ENCODE measurements around the gene ABCC10.
A peak's percentile ranks its signal among the peaks of the same experiment; 100 is the strongest.

Gene ABCC10, protein sequence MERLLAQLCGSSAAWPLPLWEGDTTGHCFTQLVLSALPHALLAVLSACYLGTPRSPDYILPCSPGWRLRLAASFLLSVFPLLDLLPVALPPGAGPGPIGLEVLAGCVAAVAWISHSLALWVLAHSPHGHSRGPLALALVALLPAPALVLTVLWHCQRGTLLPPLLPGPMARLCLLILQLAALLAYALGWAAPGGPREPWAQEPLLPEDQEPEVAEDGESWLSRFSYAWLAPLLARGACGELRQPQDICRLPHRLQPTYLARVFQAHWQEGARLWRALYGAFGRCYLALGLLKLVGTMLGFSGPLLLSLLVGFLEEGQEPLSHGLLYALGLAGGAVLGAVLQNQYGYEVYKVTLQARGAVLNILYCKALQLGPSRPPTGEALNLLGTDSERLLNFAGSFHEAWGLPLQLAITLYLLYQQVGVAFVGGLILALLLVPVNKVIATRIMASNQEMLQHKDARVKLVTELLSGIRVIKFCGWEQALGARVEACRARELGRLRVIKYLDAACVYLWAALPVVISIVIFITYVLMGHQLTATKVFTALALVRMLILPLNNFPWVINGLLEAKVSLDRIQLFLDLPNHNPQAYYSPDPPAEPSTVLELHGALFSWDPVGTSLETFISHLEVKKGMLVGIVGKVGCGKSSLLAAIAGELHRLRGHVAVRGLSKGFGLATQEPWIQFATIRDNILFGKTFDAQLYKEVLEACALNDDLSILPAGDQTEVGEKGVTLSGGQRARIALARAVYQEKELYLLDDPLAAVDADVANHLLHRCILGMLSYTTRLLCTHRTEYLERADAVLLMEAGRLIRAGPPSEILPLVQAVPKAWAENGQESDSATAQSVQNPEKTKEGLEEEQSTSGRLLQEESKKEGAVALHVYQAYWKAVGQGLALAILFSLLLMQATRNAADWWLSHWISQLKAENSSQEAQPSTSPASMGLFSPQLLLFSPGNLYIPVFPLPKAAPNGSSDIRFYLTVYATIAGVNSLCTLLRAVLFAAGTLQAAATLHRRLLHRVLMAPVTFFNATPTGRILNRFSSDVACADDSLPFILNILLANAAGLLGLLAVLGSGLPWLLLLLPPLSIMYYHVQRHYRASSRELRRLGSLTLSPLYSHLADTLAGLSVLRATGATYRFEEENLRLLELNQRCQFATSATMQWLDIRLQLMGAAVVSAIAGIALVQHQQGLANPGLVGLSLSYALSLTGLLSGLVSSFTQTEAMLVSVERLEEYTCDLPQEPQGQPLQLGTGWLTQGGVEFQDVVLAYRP (N-terminal part only)

DNA sequence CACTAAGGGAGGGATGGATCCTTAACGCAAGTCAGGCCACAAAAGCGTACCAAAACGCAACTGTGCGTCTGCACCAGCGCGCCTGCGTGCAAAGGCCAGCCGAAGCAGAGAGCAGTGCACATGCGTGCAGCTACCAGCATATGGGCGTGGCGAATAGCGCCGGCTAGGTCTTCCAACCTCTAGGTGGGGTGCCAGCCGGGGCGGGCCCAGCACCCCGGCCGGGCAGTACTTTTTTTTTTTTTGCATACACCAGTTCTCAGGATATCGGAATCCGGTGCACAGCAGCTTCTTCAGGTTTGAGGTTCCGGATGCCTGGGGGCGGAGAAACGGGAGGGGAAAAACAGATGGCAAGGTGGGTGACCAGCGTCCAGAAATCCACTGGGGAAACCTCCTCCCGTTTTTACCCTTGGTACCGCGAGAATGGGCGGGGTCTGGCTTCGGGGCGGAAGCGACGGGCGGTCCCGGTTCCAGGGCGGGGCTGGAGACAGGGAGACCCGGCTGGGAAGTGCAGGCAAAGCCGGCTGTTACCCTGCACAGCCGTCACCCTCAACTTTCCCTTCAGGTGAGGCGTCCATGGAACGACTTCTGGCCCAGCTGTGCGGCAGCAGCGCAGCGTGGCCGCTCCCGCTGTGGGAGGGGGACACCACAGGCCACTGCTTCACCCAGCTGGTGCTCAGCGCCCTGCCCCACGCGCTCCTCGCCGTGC lies at the start of gene ABCC10:
TSS of gene ABCC10 (plus strand) at position 136 of the 706 bp plus-strand sequence. CDS start at position 574, 438 bp downstream.
- TF ChIP-seq GATA3 (IDR thresholded peaks at IDR 0.05; ENCODE audit: low read depth, low read length) (no peak), GATA2 (IDR thresholded peaks at IDR 0.05; ENCODE audit: low read depth, low read length) (no peak)

DNA sequence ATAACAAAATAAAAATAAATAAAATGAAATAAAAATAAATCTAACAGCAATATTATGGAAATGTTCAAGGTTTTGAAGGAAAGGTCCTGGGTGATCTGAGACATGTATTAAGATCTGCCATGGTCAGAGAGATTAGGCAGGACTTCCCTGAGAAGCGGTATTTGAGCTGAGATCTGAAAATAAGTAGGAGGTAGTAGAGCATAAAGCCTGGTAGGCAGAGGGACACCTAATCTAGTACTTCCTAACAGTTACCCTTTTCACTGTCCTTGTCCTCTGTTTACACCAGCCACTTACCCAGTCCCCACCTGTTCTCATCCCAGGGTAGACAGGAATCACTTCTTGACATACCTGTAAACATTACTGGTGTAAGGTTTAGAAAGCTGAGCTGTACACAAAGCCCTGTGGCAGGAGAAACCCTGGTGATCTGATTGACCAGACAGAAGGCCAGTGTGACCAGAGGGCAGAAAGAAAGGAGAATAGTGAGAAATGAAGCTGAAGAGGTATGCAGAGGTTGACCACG lies 49.6 kb upstream of the ABCC10 start:
- TF ChIP-seq GATA3 (IDR thresholded peaks at IDR 0.05; ENCODE audit: low read depth, low read length) (no peak), GATA2 (IDR thresholded peaks at IDR 0.05; ENCODE audit: low read depth, low read length) (no peak)

GRCh38 chr6:43378631-43379030 lies 48.7 kb upstream of the ABCC10 start:
- TF ChIP-seq GATA3 (IDR thresholded peaks at IDR 0.05; ENCODE audit: low read depth, low read length): no peak
- TF ChIP-seq GATA2 (IDR thresholded peaks at IDR 0.05; ENCODE audit: low read depth, low read length): no peak

- TF ChIP-seq GATA2 (IDR thresholded peaks at IDR 0.05; ENCODE audit: low read depth, low read length) (no peak), GATA3 (IDR thresholded peaks at IDR 0.05; ENCODE audit: low read depth, low read length) (no peak)
Measured at GRCh38 chr6:43383021-43383667, 44.2 kb upstream of the ABCC10 start.

DNA sequence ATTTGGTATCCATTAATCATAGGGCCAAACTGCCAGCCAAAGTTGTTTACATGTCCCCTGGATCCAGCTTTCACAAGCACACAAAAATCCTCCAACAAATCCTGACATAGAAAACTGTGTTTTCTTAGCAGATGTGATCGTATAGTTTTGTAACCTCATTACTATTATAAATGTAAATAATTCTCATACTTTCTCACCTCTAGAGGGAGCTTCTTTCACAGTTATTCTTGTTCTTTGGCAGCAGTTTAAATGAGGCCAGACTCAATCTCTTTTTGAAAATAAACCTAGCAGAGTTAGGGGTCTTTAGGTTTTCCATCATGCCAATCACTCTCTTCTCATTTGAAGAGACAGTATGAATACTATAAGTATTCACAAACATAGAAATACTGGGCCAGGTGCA lies 40.8 kb upstream of the ABCC10 start:
- TF ChIP-seq GATA3 (IDR thresholded peaks at IDR 0.05; ENCODE audit: low read depth, low read length) (no peak), GATA2 (IDR thresholded peaks at IDR 0.05; ENCODE audit: low read depth, low read length) (no peak)

GRCh38 chr6:43389730-43390295 lies 37.5 kb upstream of the ABCC10 start:
- TF ChIP-seq GATA2 (IDR thresholded peaks at IDR 0.05; ENCODE audit: low read depth, low read length) (no peak), GATA3 (IDR thresholded peaks at IDR 0.05; ENCODE audit: low read depth, low read length) (no peak)

- TF ChIP-seq GATA2 (IDR thresholded peaks at IDR 0.05; ENCODE audit: low read depth, low read length) (peak; percentile 86), GATA3 (IDR thresholded peaks at IDR 0.05; ENCODE audit: low read depth, low read length) (peak; percentile 58)
Measured at GRCh38 chr6:43391440-43392031, 35.8 kb upstream of the ABCC10 start.

GRCh38 chr6:43393602-43394001 lies 33.7 kb upstream of the ABCC10 start:
- TF ChIP-seq GATA3 (IDR thresholded peaks at IDR 0.05; ENCODE audit: low read depth, low read length) (no peak), GATA2 (IDR thresholded peaks at IDR 0.05; ENCODE audit: low read depth, low read length) (no peak)

GRCh38 chr6:43394982-43395381 lies 32.4 kb upstream of the ABCC10 start:
- TF ChIP-seq GATA3 (IDR thresholded peaks at IDR 0.05; ENCODE audit: low read depth, low read length): no peak
- no peak for TF ChIP-seq GATA2 (IDR thresholded peaks at IDR 0.05; ENCODE audit: low read depth, low read length)

- TF ChIP-seq GATA3 (IDR thresholded peaks at IDR 0.05; ENCODE audit: low read depth, low read length): no peak
- TF ChIP-seq GATA2 (IDR thresholded peaks at IDR 0.05; ENCODE audit: low read depth, low read length): no peak
Measured at GRCh38 chr6:43395776-43396175, 31.6 kb upstream of the ABCC10 start.

DNA sequence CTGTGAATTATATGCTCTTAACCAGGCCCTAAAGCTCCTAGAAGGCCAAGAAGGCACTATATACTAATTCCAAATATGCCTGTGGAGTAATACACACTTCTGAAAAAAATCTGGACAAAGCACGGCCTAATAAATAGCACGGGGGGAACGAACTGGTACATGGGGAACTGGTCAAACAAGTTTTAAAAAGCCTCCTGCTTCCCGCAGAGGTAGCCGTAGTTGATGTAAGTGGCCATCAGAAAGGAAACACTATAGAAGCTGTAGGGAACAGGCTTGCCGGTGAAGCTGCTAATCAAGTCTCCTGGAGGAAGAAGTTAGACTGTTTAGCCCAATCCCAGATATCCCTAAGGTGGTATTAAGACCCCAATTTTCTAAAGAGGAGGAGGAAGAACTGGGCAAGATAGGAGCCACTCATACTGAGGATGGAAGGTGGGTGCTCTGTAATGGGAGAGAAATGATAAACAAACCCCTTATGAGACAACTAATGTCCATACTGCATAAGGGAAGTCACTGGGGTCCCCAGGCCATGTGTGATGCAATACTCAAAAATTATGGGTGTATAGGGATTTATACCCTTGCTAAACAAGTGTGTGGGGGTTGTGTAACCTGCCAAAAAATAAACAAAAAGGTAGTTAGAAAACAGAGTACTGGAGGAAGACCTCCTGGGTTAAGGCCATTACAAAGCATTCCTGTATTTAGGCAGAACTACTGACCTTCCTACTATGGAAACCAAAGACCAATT lies 30.8 kb upstream of the ABCC10 start:
- TF ChIP-seq GATA3 (IDR thresholded peaks at IDR 0.05; ENCODE audit: low read depth, low read length) (no peak), GATA2 (IDR thresholded peaks at IDR 0.05; ENCODE audit: low read depth, low read length) (no peak)

Measured in SH-SY5Y (cell line).